NCI-H1436 treated with DMSO at 0.1 percent for 48 hours (cell line): ENCODE measurements around the gene MAP1B.
"Not testable (repeated sequence)": the region's sequence is repeated elsewhere in the genome, so short reads cannot be mapped to it uniquely, and the experiment has no call there.

Experiments used
- DNase-seq: peaks from one replicate; lab custom pipeline; 2025; lab: John Stamatoyannopoulos, UW

MAP1B gene

DNA sequence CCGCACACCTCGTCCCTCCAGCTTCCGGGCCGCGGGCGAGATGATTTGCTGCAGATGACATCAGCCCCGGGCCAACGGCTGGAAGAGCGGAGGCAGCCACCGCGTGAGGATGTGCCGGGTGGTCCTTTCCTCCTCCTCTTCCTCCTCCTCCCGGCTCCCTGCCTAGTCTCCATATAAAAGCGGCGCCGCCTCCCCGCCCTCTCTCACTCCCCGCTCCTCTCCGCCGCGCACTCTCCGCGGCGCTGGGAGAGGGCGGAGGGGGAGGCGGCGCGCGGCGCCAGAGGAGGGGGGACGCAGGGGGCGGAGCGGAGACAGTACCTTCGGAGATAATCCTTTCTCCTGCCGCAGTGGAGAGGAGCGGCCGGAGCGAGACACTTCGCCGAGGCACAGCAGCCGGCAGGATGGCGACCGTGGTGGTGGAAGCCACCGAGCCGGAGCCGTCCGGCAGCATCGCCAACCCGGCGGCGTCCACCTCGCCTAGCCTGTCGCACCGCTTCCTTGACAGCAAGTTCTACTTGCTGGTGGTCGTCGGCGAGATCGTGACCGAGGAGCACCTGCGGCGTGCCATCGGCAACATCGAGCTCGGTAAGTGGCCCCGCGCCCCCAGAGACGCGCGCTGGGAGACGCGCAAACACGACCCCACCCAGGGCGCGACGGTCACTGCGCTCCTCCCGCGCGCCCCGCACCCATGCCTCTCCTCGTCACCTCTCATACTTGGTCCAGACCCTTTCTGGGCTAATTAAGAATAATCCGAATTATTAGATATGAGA is at the start of gene MAP1B:
Gene MAP1B, plus strand, starts transcription at position 345 of the 770 bp plus-strand sequence. Its CDS starts 57 bp downstream, at position 402.
- DNase-seq, result peak; percentile 72

DNA sequence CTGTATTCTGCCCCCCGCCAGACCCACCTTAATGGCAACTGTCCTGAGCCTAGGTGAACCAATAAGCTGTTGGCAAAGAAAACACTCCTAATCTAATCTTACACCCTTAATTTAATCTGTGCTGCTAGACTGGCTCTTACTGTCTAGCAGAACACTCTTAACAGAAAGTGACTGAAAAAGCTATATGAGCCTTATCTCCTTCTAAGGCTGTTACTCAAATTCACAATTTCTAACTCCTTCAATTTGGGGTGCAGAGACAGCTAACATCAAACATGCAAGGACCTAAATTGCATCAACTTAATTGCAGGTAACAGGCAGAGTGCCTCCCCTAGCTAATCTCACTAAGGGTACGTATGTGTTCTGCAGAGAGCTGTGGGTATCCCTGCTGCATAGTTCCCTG is 49.5 kb upstream of the MAP1B start:
- DNase-seq, result no peak

DNA sequence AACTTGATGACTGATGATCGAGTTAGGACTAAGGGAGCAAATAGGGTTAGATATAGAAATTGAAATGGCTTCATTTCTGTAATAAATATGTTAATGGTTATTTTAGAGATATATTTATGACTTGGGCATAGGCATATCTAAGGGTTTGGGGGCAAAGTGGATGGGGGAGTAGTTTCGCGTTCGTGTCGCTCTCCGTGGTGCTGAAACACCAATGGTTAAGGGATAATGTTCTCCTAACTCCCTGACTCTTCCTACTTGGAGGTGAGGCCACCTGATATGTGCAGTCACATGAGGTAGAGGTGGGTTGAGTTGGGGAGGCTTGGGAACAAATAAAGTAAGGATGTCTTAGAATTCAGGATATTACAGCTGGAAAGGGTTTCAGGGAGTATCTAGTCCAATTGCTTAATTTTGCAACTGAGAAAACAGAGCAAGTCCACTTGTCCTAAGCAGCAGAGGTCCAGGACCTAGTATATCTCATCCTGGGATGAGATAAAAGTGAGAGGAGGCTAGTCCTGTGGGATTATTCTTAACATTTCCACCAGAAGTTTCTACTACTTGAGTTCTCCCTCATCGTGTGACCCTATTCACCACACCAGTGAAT is 44.0 kb upstream of the MAP1B start:
- no peak for DNase-seq

- DNase-seq, result peak; percentile 63
Observed at GRCh38 chr5:72064801-72065570, 42.3 kb upstream of the MAP1B start.

DNA sequence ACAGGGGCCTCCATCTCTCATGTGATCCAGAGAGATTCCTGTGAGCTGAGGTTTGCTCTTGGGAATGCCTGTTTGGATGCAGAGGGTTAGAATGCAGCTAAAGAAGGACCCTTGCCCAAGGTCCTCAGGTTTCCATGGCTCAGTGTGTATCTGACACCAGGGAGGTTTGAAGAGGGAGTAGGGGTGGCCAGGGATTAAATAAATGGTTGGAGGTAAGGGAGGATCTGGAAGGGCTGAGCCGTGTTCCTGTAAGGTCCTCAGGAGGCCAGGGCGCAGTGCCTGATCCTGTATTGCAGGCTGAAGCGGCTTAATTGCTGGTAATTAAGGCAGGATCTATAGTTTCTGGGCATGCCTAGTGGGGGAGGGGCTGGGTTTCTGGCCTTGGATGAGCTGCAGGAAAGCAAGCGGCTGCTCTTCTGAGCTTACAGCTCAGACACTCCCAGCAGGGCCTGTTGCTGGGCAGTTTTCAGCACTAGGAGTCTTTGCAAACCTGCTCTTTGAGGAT is 41.5 kb upstream of the MAP1B start:
- DNase-seq, result peak; percentile 89

- no peak for DNase-seq
Observed at GRCh38 chr5:72066705-72067107, 40.6 kb upstream of the MAP1B start.

GRCh38 chr5:72067682-72068470 is 39.4 kb upstream of the MAP1B start:
- DNase-seq, result peak; percentile 14

DNA sequence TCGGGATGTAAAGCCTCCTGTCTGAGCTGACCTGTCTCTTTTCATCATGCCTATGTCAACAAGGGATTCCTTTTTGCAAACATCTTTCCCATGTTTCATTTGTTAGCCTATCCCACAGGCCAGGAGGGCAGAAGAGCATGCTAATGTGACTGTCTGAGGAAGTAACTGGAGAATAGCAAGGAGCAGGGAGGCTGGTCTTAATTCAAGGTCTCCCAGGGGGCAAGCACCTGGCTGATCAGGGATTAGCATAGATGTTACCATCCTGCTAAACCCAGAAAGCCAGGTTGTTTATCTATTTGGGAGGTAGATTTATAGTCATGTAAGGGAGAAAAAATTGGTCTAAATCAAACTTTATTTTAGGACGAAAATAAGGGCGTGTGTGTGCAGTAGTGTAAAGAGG is 36.7 kb upstream of the MAP1B start:
- DNase-seq, result no peak

GRCh38 chr5:72071906-72072305 is 35.4 kb upstream of the MAP1B start:
- DNase-seq, result no peak

DNA sequence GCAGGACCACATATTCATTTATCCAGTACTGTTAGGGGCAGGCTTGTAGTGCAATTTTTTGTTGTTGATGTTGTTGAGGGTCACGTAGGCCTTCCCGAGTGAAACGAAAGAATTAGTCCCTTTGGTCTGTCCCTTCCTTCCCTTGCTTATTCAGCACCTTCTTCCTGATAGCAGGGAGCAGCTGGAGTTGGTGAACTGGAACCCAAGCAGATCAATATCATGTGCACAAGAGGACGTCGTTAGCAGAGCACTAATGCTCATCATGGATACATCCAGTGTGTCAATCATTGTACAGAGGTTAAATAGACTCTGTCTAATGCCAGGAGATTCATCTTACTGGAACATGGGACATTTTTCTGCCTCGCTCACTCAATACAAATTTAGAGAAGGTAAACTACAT is 33.0 kb upstream of the MAP1B start:
- DNase-seq, result no peak

DNA sequence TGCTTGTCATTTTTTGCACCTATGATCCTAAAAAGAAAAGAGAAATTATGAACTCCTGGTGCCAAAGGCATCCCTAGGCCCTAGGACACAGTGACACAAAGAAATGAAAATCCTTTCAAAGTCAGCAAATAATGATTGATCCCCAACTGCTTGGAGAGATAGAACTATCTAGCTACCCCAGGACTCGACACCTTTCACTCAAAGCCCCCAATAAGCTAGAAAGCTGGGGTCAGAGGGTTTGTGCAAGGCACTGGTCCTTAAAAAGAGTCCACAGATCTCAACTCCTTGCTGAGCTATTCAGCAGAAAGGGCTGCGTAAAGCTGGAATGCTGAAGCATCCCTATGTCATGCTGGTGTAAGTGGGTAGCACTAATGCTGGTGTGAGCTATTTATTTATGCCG is 31.8 kb upstream of the MAP1B start:
- no peak for DNase-seq

DNA sequence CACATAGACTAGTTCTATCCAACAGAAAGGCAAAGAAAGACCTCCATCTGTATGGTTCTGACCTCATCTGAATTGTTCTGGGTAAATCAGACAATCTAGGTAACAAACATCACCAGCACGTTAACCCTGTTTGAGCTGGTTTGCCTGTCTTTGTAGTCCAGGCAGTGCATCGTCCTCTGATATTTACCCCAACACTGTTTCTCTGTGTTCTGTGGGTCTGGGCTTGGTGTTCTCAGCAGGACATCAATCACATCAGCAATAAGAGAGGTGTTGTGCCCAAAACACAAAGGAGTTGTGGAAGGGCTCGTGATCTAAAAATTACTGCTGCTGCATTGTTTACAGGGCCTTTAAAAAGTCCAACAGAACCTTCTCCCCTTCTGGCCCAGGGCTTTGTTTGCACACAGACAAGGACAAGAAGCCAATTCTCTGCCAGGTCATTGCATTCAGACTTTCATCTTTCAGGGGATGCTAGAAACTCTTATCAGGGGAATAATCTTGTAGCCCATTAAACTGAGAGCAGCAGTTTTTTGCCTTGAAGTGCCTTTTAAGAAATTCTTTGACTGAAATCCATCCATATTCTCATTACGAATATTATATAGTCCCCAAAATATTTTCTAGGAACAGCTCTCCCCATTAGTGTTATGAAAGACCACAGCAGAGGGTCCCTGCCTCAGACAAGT is 30.5 kb upstream of the MAP1B start:
- DNase-seq, result no peak

DNA sequence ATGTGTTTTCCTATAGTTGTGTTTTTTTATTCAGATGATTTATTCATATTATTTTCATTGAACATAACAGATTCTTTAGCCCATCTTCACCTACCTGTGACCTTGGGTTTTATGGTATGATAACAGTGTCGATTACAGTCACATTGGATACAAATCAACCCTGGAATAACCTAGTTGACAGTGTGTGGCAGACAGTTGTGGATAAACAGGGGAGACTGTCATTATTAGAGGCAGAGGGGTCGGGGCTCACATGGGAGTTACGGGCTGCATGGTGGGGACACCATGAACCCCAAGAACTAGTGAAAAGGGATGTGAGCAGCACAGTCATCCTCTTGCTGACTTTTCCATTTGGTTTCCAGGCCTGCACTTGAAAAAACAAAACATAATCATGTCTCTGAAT is 29.9 kb upstream of the MAP1B start:
- no peak for DNase-seq

DNA sequence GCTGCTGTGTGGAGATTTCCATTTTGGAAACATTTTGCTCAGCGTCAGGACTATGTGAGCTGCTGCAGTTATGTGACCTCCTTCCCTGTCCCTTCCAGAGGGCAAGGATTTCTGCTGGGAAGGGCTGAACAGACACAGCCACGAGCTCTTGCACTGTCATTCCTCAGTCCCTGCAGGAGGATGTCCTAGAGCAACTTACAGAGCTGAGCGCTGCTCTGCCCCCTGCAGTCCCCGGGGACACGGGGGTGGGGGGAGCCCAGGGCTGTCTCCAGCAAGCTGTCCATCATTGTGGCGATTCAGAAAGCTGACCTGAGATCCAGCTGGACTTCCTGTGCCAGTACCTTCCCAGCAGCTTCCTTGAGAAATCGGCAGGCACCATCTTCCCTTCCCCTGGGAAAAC is 28.0 kb upstream of the MAP1B start:
- no peak for DNase-seq

DNA sequence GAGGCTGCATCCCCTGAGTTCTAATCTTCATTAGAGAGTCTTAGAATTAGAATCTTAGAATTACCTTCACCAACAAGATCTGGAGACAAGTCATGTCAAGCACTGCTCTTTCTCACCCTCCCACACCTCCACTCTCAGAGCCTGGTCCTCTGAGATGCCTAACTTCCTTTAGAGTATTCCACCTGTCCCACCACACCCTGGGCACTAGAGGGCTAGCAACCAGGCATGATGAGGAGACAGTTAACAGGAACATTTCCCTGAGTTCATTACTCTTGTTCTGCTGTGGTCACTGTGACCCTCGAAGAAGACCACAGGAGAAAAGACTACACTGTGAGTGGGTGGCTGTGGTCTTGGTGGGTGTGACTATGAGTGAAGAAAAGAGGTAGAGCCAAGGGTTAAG is 25.2 kb upstream of the MAP1B start:
- no peak for DNase-seq

GRCh38 chr5:72084876-72085275 is 22.4 kb upstream of the MAP1B start:
- DNase-seq, result no peak

DNA sequence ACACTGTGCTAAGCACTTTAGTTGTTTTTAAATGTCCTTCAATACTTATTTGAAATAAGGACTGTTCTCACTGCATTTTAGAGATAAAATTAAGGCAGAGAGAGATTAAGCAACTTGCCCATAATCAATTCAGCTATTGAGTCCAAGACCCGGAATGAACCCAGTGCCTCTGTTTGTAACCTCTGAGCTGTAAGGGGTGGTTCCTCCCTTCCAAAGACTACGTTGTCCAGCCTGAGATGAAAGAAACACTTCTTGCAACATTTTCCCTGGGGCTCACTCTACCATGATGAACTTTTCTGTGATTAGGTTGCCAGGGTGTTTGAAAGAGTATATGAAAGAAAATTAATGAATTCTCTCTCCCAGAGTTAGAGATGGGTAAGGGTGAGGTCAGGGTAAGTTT is 22.0 kb upstream of the MAP1B start:
- DNase-seq, result no peak

- not testable (repeated sequence) for DNase-seq
Observed at GRCh38 chr5:72089713-72090112, 17.6 kb upstream of the MAP1B start.

GRCh38 chr5:72092074-72092473 is 15.2 kb upstream of the MAP1B start:
- no peak for DNase-seq

DNA sequence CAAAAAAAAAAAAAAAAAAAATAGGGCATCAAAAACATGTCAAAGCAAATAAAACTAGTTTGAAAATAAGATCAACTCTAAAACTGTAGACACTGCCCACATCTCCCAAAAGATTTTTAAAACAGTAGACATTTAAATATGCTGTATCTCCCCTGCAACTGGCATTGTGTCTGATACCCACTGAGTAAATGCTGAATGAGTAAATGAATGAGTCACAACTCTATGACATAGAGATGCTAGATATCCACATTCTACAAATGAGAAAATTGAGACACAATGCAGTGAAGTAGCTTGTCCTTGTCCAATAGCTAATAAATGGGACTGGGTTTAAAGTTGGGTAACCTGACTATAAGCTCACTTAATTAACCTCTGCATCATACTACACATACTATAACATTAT is 14.1 kb upstream of the MAP1B start:
- no peak for DNase-seq

DNA sequence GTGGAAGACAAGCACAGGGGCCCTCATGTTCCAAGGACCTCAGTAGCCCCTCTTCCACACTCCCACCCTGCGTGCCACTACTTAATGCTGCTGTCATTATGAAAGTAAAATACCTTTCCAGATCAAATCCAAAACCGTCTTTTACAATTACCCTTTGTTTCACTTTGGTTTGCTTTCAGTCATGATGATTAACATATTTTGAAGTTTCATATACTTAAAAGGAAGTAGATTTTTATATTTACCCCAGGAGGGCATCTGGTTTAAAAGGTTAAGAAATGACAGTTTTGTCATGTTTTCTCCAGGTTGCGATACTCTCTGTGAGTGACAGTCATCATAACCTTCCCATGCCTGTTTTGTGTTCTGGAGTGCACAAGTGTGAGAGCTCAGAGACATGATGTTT is 13.5 kb upstream of the MAP1B start:
- no peak for DNase-seq
